GM04503 (cell line): ENCODE results near the gene ZNF212.

ENCODE experiments used
- DNase-seq: peaks from one replicate; pipeline ENCODE4 v3.0.0-alpha.2; 2012; ENCODE audit warnings: low read depth

ZNF212 gene

GRCh38 chr7:149284850-149285585 lies 45.6 kb downstream of the ZNF212 start:
- peak; percentile 32 for DNase-seq

GRCh38 chr7:149285603-149286002 lies 46.2 kb downstream of the ZNF212 start:
- no peak for DNase-seq

GRCh38 chr7:149286811-149287400 lies 47.5 kb downstream of the ZNF212 start:
- DNase-seq: no peak

GRCh38 chr7:149287622-149288021 lies 48.2 kb downstream of the ZNF212 start:
- DNase-seq: no peak

- no peak for DNase-seq
Observed at GRCh38 chr7:149289262-149289661, 49.8 kb downstream of the ZNF212 start.

GRCh38 chr7:149289856-149290255 lies 50.4 kb downstream of the ZNF212 start:
- no peak for DNase-seq

- DNase-seq: no peak
Observed at GRCh38 chr7:149291036-149291780, 51.8 kb downstream of the ZNF212 start.

- no peak for DNase-seq
Observed at GRCh38 chr7:149291781-149292461, 52.5 kb downstream of the ZNF212 start.

- DNase-seq: no peak
Observed at GRCh38 chr7:149292462-149292823, 53.0 kb downstream of the ZNF212 start.

GRCh38 chr7:149293338-149293737 lies 53.9 kb downstream of the ZNF212 start:
- no peak for DNase-seq

GRCh38 chr7:149293946-149294633 lies 54.6 kb downstream of the ZNF212 start:
- no peak for DNase-seq

GRCh38 chr7:149294634-149295480 lies 55.4 kb downstream of the ZNF212 start:
- DNase-seq: no peak

GRCh38 chr7:149295481-149295850 lies 56.0 kb downstream of the ZNF212 start:
- no peak for DNase-seq

GRCh38 chr7:149296368-149296767 lies 56.9 kb downstream of the ZNF212 start:
- DNase-seq: no peak

- no peak for DNase-seq
Observed at GRCh38 chr7:149297034-149297755, 57.7 kb downstream of the ZNF212 start.

- no peak for DNase-seq
Observed at GRCh38 chr7:149300620-149301285, 61.3 kb downstream of the ZNF212 start.

GRCh38 chr7:149302222-149302621 lies 62.8 kb downstream of the ZNF212 start:
- no peak for DNase-seq

- DNase-seq: no peak
Observed at GRCh38 chr7:149302865-149303264, 63.4 kb downstream of the ZNF212 start.

- DNase-seq: no peak
Observed at GRCh38 chr7:149304006-149304405, 64.6 kb downstream of the ZNF212 start.
